CD4-positive, alpha-beta memory T cell (primary cell): ENCODE measurements around the gene DCP1B. TPM values are rescaled to one million over a fixed set of nuclear protein-coding genes. Genes with fewer than 3 reads are reported as not detected.
A peak's percentile ranks its signal among the peaks of the same experiment; 100 is the strongest.

Experiments
- CTCF ChIA-PET: fragments of 350-600 bp; sonication (Branson Sonifier 250); formaldehyde crosslinking; loops from one replicate; lab custom pipeline; 2021; ENCODE audit warnings: inconsistent platforms; ENCODE audit not compliant: partially characterized antibody; lab: Charles Lee
- POLR2A ChIA-PET: fragments of 350-600 bp; sonication (Branson Sonifier 250); formaldehyde crosslinking; loops from one replicate; lab custom pipeline; 2021; ENCODE audit not compliant: partially characterized antibody; lab: Charles Lee
- DNase-seq, 5 donors: peaks; one replicate each; pipeline versions ENCODE4 v3.0.0 to v3.0.0-alpha.2; 2020 to 2022; ENCODE audit warnings: mixed read lengths in 1 of 5
- H3K27ac ChIP-seq: one replicate; pipeline ENCODE4 v1.7.0; 2013; ENCODE audit warnings: low read depth, low read length
- H3K27me3 ChIP-seq: 2 replicates; pipeline ENCODE4 v1.7.0; 2013; ENCODE audit warnings: mild to moderate bottlenecking, low read length, moderate library complexity; ENCODE audit not compliant: insufficient read depth
- H3K36me3 ChIP-seq: 2 replicates; pipeline ENCODE4 v1.7.0; 2013; ENCODE audit warnings: mild to moderate bottlenecking, low read length, moderate library complexity; ENCODE audit not compliant: insufficient read depth
- H3K4me1 ChIP-seq: 2 replicates; pipeline ENCODE4 v1.7.0; 2013; ENCODE audit warnings: mild to moderate bottlenecking, low read length, moderate library complexity; ENCODE audit not compliant: insufficient read depth
- H3K4me3 ChIP-seq, 2 donors: one replicate each; pipeline ENCODE4 v1.7.0; 2013; ENCODE audit warnings: low read length in 2 of 2, mild to moderate bottlenecking in 1 of 2
- H3K9me3 ChIP-seq, 2 donors: one replicate each; pipeline ENCODE4 v1.7.0; 2013; ENCODE audit warnings: low read length in 2 of 2, control low read depth in 1 of 2; ENCODE audit not compliant: control insufficient read depth in 1 of 2
- H3K27ac Mint-ChIP-seq, 7 donors: one replicate each; pipeline ENCODE4 v1.8.0; 2020 to 2021; ENCODE audit warnings: mixed read lengths in 7 of 7, mild to moderate bottlenecking in 6 of 7, inconsistent platforms in 3 of 7, moderate library complexity in 3 of 7
- H3K27me3 Mint-ChIP-seq, 2 donors: one replicate each; pipeline ENCODE4 v1.8.0; 2020 to 2021; ENCODE audit warnings: mixed read lengths in 2 of 2
- H3K36me3 Mint-ChIP-seq, 2 donors: one replicate each; pipeline ENCODE4 v1.8.0; 2020 to 2021; ENCODE audit warnings: mixed read lengths in 2 of 2, inconsistent platforms in 1 of 2, mild to moderate bottlenecking in 1 of 2
- H3K4me1 Mint-ChIP-seq, 4 donors: one replicate each; pipeline ENCODE4 v1.8.0; 2020 to 2021; ENCODE audit warnings: mixed read lengths in 4 of 4, mild to moderate bottlenecking in 1 of 4
- H3K4me3 Mint-ChIP-seq, 8 donors: one replicate each; pipeline ENCODE4 v1.8.0; 2020 to 2021; ENCODE audit warnings: mixed read lengths in 8 of 8, mild to moderate bottlenecking in 7 of 8, moderate library complexity in 6 of 8, inconsistent platforms in 3 of 8
- H3K9me3 Mint-ChIP-seq, 8 donors: one replicate each; pipeline ENCODE4 v1.8.0; 2020 to 2021; ENCODE audit warnings: mixed read lengths in 8 of 8, mild to moderate bottlenecking in 5 of 8, inconsistent platforms in 3 of 8, moderate library complexity in 1 of 8
- intact Hi-C: fragments of 100-400 bp; cut with micrococcal nuclease; formaldehyde crosslinking; loops from one replicate; pipeline ENCODE4 v1.15.1; 2023
- polyA plus RNA-seq, 2 donors: library from polyadenylated mRNA; unstranded; fragments of 300-500 nt; fragmentation: Illumina TruSeq; gene quantifications; one replicate each; pipeline ENCODE4 v1.2.3, GENCODE V29; 2021
- total RNA-seq, 2 experiments: library from RNA; stranded (reverse); gene quantifications; one replicate each; pipeline ENCODE4 v1.2.3, GENCODE V29; 2021

Gene DCP1B
- total and polyA plus RNA-seq, 4 experiments from 2014 or later, result 16.2 to 29.2 (median 26.2) TPM

DNA sequence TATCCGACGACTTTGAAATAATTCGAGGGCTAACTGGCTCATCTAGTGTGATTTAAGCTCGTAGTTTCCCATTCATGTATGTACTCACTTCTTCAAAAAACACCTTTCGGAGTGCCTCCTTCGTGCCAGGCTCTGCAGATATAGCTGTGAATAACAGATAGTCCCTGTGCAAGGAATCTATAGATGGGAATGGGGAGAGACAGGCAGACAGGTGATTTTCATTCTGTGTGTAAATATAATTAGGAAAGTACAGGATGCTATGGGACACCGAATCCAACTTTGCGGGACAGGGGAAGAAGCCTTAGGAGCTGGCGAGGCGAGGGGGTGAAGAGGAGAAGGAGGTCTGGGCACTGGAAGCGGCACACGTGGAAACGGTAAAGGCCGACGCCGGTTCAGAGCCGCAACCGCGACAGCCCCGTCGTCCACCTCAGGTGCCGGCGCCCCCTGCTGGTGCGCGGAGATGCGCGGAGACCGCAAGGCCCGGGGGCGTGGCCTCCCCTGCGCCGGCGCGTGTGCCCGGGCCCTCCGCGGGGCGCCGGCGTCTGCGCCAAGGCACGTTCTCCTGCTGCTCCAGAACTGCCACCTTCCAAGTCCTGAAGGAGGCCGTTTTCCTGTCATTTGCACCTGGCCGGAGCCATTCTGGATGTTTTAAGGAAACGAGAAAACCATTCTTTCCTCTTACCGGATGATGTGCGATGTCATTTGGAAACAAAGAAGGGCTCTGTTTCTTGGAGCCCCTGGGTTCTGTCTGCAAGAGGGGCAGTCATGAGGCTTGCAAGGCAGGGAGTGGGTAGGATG is 30.6 kb upstream of the DCP1B start:
- Histone ChIP-seq H3K4me3 (peak overlapping the region in 1 of 2 donors; percentile 53), H3K27me3 (no peaks in the 10 kb centered on the region), H3K4me1 (peaks cover 11% of the 10 kb centered on the region), H3K27ac (no peak overlapping the region), H3K9me3 (no peaks in the 10 kb centered on the region), H3K36me3 (no peaks in the 10 kb centered on the region)
- Mint-ChIP-seq H3K9me3 (no peaks in the 10 kb centered on the region), H3K27me3 (peaks cover 24 to 27% of the 10 kb centered on the region in 2 donors), H3K4me1 (peaks cover 6 to 11% (median 9%) of the 10 kb centered on the region in 4 donors), H3K36me3 (peaks cover 0 to 2% of the 10 kb centered on the region in 2 donors), H3K27ac (peak overlapping the region in 5 of 7 donors; percentile 4 to 80 (median 36)), H3K4me3 (peak overlapping the region; percentile 69 to 78 (median 74))
- ChIA-PET CTCF (interaction anchor here (0.6 to 2.2 kb wide), 25 partner anchors 8 to 656 kb away, joined by 3 to 15 read pairs (median 3); partner anchors contain the start of gene DCP1B), POLR2A (interaction anchor here (1.2 to 1.3 kb wide), 4 partner anchors 30 to 236 kb away, joined by 3 to 5 read pairs (median 5); no protein-coding TSS in a partner anchor)
- peak; percentile 74 to 84 (median 81) for DNase-seq
- intact Hi-C loops, result loop anchor here (1.0 to 2.0 kb wide), 2 partner anchors 30 to 239 kb away; partner anchors contain the start of gene DCP1B

DNA sequence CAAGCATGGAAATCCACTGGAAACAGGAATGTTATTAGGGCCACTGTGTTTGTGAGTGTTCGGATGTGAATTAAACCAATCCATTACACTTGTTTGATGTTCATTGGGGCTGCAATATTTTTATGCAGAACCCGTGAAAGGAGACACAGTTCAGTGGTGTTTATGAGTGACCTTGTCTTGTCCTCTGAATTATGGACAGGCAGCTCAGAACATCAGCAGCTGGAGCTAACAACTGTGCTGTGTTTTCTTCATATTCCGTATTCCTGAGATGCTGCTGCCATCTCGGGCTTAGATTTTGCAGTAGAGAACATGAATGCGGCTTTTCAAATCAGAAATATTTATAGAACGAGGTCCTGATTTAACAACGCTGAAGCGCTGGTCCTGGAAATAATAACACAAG is 28.2 kb upstream of the DCP1B start:
- intact Hi-C loops, result no loop called here
- Histone ChIP-seq H3K4me3 (no peak overlapping the region), H3K36me3 (no peaks in the 10 kb centered on the region), H3K27ac (no peak overlapping the region), H3K4me1 (peaks cover 11% of the 10 kb centered on the region), H3K9me3 (no peaks in the 10 kb centered on the region), H3K27me3 (no peaks in the 10 kb centered on the region)
- peaks cover 18 to 19% of the 10 kb centered on the region in 2 donors for H3K27me3 Mint-ChIP-seq
- ChIA-PET CTCF (interaction anchor here (1.5 to 1.7 kb wide), 2 partner anchors 31 to 58 kb away, joined by 3 to 5 read pairs; no protein-coding TSS in a partner anchor), POLR2A (no interaction called here)
- H3K9me3 Mint-ChIP-seq, result no peaks in the 10 kb centered on the region
- no peak overlapping the region for H3K4me3 Mint-ChIP-seq
- DNase-seq, result no peak
- H3K27ac Mint-ChIP-seq, result no peak overlapping the region
- peaks cover 6 to 11% (median 9%) of the 10 kb centered on the region in 4 donors for H3K4me1 Mint-ChIP-seq
- H3K36me3 Mint-ChIP-seq, result peaks cover 0 to 2% of the 10 kb centered on the region in 2 donors

DNA sequence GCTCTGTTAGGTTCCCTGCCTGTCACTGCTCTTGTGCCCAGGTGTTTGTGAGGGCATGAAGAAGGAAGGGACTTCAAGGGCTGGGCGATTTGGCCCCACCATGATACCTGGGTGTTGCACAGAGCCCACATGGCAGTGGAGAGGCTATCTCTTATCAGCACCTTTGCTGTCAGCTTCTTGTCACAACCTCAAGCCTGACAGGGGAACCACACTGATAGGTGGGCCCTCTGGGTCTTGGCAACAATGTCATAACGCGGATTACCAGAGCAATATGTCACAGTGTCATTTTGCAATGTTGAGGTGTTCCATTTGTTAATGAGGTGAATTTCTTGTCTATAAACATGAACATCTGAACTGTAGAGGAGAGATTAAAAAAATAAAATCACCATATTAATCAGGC is 25.6 kb upstream of the DCP1B start:
- POLR2A ChIA-PET, result no interaction called here
- DNase-seq, result no peak

DNA sequence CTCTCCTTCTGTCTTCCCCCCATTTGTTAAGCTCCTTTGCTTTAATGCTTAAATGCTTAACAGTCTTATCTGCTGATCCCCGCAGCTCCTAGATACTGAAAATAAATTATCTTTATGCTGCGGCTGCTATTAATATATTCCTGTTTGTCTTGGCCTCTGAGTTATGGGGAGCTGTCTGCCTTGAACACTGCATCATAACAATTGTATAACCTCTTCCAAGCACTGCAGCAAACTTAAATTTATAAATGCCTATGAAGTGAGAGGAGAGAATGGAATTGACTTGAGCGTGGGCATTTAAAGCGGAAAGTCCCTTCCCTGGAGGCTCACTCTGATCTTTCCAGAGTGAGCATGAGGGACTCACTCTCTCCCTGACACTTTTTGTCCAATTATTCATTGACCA is 23.1 kb upstream of the DCP1B start:
- intact Hi-C loops, result no loop called here
- Histone ChIP-seq H3K4me3 (no peak overlapping the region), H3K4me1 (no peaks in the 10 kb centered on the region), H3K27me3 (no peaks in the 10 kb centered on the region), H3K9me3 (no peaks in the 10 kb centered on the region), H3K36me3 (no peaks in the 10 kb centered on the region), H3K27ac (no peak overlapping the region)
- H3K27me3 Mint-ChIP-seq, result peaks cover 4 to 17% of the 10 kb centered on the region in 2 donors
- no peak for DNase-seq
- H3K27ac Mint-ChIP-seq, result no peak overlapping the region
- H3K9me3 Mint-ChIP-seq, result peaks cover 0 to 2% (median 0%) of the 10 kb centered on the region in 8 donors
- no peaks in the 10 kb centered on the region for H3K36me3 Mint-ChIP-seq
- ChIA-PET CTCF (interaction anchor here (1.1 kb wide), 1 partner anchor 236 kb away, joined by 3 read pairs; no protein-coding TSS in a partner anchor), POLR2A (no interaction called here)
- H3K4me3 Mint-ChIP-seq, result no peak overlapping the region
- H3K4me1 Mint-ChIP-seq, result no peaks in the 10 kb centered on the region

More for the DNA sequence above, 25.6 kb upstream of the DCP1B start:
- Mint-ChIP-seq H3K27me3 (peaks cover 15 to 17% of the 10 kb centered on the region in 2 donors), H3K9me3 (no peaks in the 10 kb centered on the region), H3K36me3 (peaks cover 0 to 2% of the 10 kb centered on the region in 2 donors), H3K4me3 (no peak overlapping the region), H3K27ac (no peak overlapping the region), H3K4me1 (peaks cover 2 to 5% (median 3%) of the 10 kb centered on the region in 4 donors)
- Histone ChIP-seq H3K4me3 (no peak overlapping the region), H3K9me3 (no peaks in the 10 kb centered on the region), H3K27ac (no peak overlapping the region), H3K27me3 (no peaks in the 10 kb centered on the region), H3K4me1 (peaks cover 5% of the 10 kb centered on the region), H3K36me3 (no peaks in the 10 kb centered on the region)
- intact Hi-C loops, result no loop called here
- CTCF ChIA-PET, result no interaction called here

DNA sequence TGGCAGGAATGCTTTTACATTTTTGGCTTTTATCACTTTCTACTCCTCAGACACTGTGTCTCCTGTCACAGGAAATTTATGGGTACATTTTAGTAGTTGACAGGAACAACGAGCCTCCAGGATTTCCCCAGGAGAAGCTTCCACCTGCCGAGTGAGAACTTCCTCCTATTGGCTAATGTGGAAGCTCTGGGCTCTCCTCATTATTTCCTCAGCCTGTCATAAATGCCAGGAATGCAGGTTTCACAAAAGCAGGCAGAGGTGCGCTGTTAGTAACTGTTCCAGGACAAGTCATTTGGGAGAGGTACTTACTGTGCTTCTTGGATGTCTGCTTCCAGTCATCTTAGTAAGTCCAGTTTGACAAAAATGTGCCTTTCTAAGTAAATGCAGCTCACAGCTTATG is 19.1 kb upstream of the DCP1B start:
- Histone ChIP-seq H3K27me3 (no peaks in the 10 kb centered on the region), H3K4me3 (no peak overlapping the region), H3K4me1 (no peaks in the 10 kb centered on the region), H3K9me3 (no peaks in the 10 kb centered on the region), H3K36me3 (no peaks in the 10 kb centered on the region), H3K27ac (no peak overlapping the region)
- H3K9me3 Mint-ChIP-seq, result peaks cover 0 to 2% (median 0%) of the 10 kb centered on the region in 8 donors
- H3K27me3 Mint-ChIP-seq, result peaks cover 3 to 9% of the 10 kb centered on the region in 2 donors
- H3K36me3 Mint-ChIP-seq, result no peaks in the 10 kb centered on the region
- no peak overlapping the region for H3K4me3 Mint-ChIP-seq
- H3K4me1 Mint-ChIP-seq, result no peaks in the 10 kb centered on the region
- DNase-seq, result no peak
- CTCF ChIA-PET, result interaction anchor here (1.6 kb wide), 1 partner anchor 11 kb away, joined by 3 read pairs; no protein-coding TSS in a partner anchor
- intact Hi-C loops, result no loop called here
- POLR2A ChIA-PET, result no interaction called here
- no peak overlapping the region for H3K27ac Mint-ChIP-seq

DNA sequence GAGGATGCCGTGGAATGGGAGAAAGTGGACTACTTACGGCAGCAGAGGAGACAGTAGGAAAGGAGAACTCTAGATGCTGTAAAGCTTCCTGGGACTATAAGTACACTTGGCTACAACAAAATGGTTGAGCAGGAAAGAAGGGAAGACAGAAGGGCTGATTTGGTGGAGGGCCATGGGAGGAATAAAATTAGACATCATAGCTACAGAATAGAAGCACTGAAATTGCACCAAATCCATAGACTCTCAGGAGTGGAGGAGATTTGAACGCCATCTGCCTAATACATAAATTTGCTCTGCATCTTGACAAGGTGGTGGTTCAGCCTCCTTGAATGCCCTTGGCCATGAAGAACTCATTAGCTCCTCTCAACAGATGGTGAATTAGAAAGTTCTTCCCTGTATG is 16.3 kb upstream of the DCP1B start:
- peaks cover 0 to 2% (median 0%) of the 10 kb centered on the region in 8 donors for H3K9me3 Mint-ChIP-seq

DNA sequence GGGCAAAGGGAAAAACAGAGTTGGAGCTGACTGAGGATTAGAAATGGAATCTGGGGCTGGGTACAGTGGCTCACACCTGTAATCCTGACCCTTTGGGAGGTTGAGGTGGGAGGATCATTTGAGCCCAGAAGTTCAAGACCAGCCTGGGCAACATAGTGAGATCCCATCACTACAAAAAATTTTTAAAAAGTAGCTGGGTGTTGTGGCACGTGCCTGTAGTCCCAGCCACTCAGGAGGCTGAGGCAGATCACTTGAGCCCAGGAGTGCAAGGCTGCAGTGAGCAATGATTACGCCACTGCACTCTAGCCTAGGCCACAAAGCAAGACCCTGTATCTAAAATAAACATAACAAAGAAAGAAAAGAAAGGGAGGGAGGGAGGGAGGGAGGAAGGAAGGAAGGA is 14.9 kb upstream of the DCP1B start:
- no peak overlapping the region for H3K27ac ChIP-seq
- ChIA-PET CTCF (interaction anchor here (1.1 kb wide), 1 partner anchor 15 kb away, joined by 3 read pairs; the partner anchor contains the start of gene DCP1B), POLR2A (interaction anchor here (1.1 kb wide), 1 partner anchor 25 kb away, joined by 4 read pairs; no protein-coding TSS in a partner anchor)
- intact Hi-C loops, result no loop called here
- no peaks in the 10 kb centered on the region for H3K9me3 ChIP-seq
- H3K36me3 ChIP-seq, result no peaks in the 10 kb centered on the region
- H3K27me3 ChIP-seq, result no peaks in the 10 kb centered on the region
- no peaks in the 10 kb centered on the region for H3K4me1 ChIP-seq
- Mint-ChIP-seq H3K4me1 (no peaks in the 10 kb centered on the region), H3K27ac (no peak overlapping the region), H3K36me3 (no peaks in the 10 kb centered on the region), H3K4me3 (no peak overlapping the region), H3K27me3 (peaks cover 6 to 10% of the 10 kb centered on the region in 2 donors), H3K9me3 (no peaks in the 10 kb centered on the region)
- no peak overlapping the region for H3K4me3 ChIP-seq
- DNase-seq, result no peak

More for the DNA sequence above, 16.3 kb upstream of the DCP1B start:
- intact Hi-C loops, result no loop called here
- H3K27me3 ChIP-seq, result no peaks in the 10 kb centered on the region
- no peak overlapping the region for H3K4me3 ChIP-seq
- no peaks in the 10 kb centered on the region for H3K4me1 ChIP-seq
- ChIA-PET CTCF (interaction anchor here (1.2 to 1.7 kb wide), 2 partner anchors 14 to 81 kb away, joined by 3 to 10 read pairs; no protein-coding TSS in a partner anchor), POLR2A (no interaction called here)
- H3K36me3 ChIP-seq, result no peaks in the 10 kb centered on the region
- H3K27ac Mint-ChIP-seq, result no peak overlapping the region
- no peaks in the 10 kb centered on the region for H3K4me1 Mint-ChIP-seq
- no peak for DNase-seq
- peaks cover 6 to 13% of the 10 kb centered on the region in 2 donors for H3K27me3 Mint-ChIP-seq
- H3K9me3 ChIP-seq, result no peaks in the 10 kb centered on the region
- H3K27ac ChIP-seq, result no peak overlapping the region
- no peaks in the 10 kb centered on the region for H3K36me3 Mint-ChIP-seq
- no peak overlapping the region for H3K4me3 Mint-ChIP-seq
